SKM-1 (cell line): ENCODE data around the gene CAVIN3.

ENCODE experiments used
- DNase-seq: peaks from one replicate; lab custom pipeline; 2025; ENCODE audit not compliant: unreplicated experiment; lab: John Stamatoyannopoulos, UW

The CAVIN3 gene

GRCh38 chr11:6270584-6271246, 49.6 kb downstream of the CAVIN3 start:
- DNase-seq: no peak

DNA sequence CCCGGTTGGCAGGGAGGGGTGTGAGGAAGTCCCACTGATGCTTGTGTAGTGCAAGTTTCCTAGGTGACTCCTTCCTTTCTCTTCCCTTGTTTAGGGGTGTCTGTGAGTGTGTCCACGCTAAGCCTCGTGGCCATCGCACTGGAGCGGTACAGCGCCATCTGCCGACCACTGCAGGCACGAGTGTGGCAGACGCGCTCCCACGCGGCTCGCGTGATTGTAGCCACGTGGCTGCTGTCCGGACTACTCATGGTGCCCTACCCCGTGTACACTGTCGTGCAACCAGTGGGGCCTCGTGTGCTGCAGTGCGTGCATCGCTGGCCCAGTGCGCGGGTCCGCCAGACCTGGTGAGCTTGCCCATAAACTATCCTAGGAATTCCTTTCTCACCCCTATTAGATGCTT, 50.3 kb downstream of the CAVIN3 start:
- DNase-seq: no peak
